ENCODE data around the gene TBC1D22B.

GRCh38 chr6:37284781-37285180 is 27.2 kb downstream of the TBC1D22B start:
- TF ChIP-seq CTCF (IDR thresholded peaks at IDR 0.05; ENCODE audit: insufficient read depth, low read length, poor library complexity, severe bottlenecking) (no peak), EZH2phosphoT487 (conservative IDR thresholded peaks at IDR 0.05; ENCODE audit: low read length) (no peak)

Data from SU-DHL-6 (cell line).